ENCODE data around the gene DSP. TPM values are rescaled to one million over a fixed set of nuclear protein-coding genes. Genes with fewer than 3 reads are reported as not detected.

Gene DSP
- total and polyA plus RNA-seq, 10 of the 15 experiments (the other 5 are each of a cell fraction or from before 2014, with no cell fraction given): under 0.01 to 0.36 (median 0.04) TPM; not detected in 4

DNA sequence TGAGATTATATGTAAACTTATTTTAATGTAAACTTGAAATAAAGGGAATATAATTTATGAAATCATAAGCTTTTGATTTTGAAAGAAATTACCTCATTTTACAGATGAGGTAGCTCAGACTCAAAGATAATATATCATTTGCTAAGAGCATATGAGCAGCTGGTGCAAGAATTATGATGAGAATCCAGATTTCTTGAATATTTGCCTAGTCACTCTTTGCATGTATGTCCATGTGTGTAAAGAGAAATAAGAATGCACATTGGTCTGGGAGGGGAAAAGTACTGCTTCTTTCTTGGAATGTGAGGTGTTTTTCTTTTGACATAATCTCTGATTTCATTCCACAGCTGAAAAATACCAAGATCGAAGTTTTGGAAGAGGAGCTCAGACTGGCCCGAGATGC lies 37.5 kb downstream of the DSP start (continued):
- TF ChIP-seq, protein P1, sequence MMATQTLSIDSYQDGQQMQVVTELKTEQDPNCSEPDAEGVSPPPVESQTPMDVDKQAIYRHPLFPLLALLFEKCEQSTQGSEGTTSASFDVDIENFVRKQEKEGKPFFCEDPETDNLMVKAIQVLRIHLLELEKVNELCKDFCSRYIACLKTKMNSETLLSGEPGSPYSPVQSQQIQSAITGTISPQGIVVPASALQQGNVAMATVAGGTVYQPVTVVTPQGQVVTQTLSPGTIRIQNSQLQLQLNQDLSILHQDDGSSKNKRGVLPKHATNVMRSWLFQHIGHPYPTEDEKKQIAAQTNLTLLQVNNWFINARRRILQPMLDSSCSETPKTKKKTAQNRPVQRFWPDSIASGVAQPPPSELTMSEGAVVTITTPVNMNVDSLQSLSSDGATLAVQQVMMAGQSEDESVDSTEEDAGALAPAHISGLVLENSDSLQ (IDR thresholded peaks at IDR 0.05): no peak
- no peak for TF ChIP-seq NR2C1 (IDR thresholded peaks at IDR 0.05)
- TF ChIP-seq HDGF (IDR thresholded peaks at IDR 0.05): no peak
- TF ChIP-seq RBBP5 (conservative IDR thresholded peaks at IDR 0.05): no peak

DNA sequence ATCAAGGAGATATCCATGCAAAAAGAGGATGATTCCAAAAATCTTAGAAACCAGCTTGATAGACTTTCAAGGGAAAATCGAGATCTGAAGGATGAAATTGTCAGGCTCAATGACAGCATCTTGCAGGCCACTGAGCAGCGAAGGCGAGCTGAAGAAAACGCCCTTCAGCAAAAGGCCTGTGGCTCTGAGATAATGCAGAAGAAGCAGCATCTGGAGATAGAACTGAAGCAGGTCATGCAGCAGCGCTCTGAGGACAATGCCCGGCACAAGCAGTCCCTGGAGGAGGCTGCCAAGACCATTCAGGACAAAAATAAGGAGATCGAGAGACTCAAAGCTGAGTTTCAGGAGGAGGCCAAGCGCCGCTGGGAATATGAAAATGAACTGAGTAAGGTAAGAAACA lies 38.4 kb downstream of the DSP start:
- no peak overlapping the region for H3K27ac ChIP-seq (ENCODE audit: control insufficient read depth, insufficient read depth)
- H3K4me3 ChIP-seq: no peak overlapping the region
- H4K20me1 ChIP-seq (ENCODE audit: control insufficient read depth, insufficient read depth): no peaks in the 10 kb centered on the region
- in situ Hi-C loops (cut with MboI): no loop called here
- DNase-seq (ENCODE audit: low read depth, low spot score): no peak
- no peak overlapping the region for H3K9ac ChIP-seq (ENCODE audit: control insufficient read depth, insufficient read depth, low read length)
- no peaks in the 10 kb centered on the region for H3K4me1 ChIP-seq (ENCODE audit: control insufficient read depth, insufficient read depth, low read length)
- no peaks in the 10 kb centered on the region for H3K79me2 ChIP-seq (ENCODE audit: control insufficient read depth, insufficient read depth, low read length)
- intact Hi-C loops (cut with micrococcal nuclease; ENCODE audit: unreplicated experiment): no loop called here
- ATAC-seq: no peak
- H3K27me3 ChIP-seq (replicated peaks in 1 of 2; ENCODE audit: control insufficient read depth in 2 of 2, insufficient read depth in 2 of 2, low read length in 1 of 2): no peaks in the 10 kb centered on the region; a peak in 1 of 4 replicates
- H2AFZ ChIP-seq (ENCODE audit: control insufficient read depth, low read depth, low read length): no peak overlapping the region
- no TSS peak for BruUV-seq (replicated peaks)
- ChIA-PET RAD21 (ENCODE audit: unreplicated experiment) (no interaction called here), POLR2A (interaction anchor here (1.1 kb wide), 1 partner anchor 10 kb away, joined by 3 read pairs; the partner anchor contains the start of gene SNRNP48), CTCF (no interaction called here), SMC1A (ENCODE audit: uncharacterized antibody, unreplicated experiment) (interaction anchor here (0.6 to 1.2 kb wide), 2 partner anchors 16 to 17 kb away, joined by 3 to 4 read pairs; no protein-coding TSS in a partner anchor)
- H3K9me3 ChIP-seq (replicated peaks; ENCODE audit: control insufficient read depth, insufficient read depth, low read length): no peaks in the 10 kb centered on the region
- no peak for FAIRE-seq
- 82% methylated on average over 9 of the region's 9 CpGs for WGBS (ENCODE audit: insufficient coverage, insufficient replicate concordance, low lambda C conversion rate, missing lambda C conversion rate)
- no peaks in the 10 kb centered on the region for H3K36me3 ChIP-seq (ENCODE audit: control insufficient read depth in 2 of 2, insufficient read depth in 2 of 2, low read length in 1 of 2)
- no peak overlapping the region for H3K4me2 ChIP-seq (ENCODE audit: control insufficient read depth, insufficient read depth)
- no peak for TF ChIP-seq SRF (IDR thresholded peaks at IDR 0.05; ENCODE audit: low read depth in 2 of 2, low read length in 2 of 2)
- TF ChIP-seq, protein P2, sequence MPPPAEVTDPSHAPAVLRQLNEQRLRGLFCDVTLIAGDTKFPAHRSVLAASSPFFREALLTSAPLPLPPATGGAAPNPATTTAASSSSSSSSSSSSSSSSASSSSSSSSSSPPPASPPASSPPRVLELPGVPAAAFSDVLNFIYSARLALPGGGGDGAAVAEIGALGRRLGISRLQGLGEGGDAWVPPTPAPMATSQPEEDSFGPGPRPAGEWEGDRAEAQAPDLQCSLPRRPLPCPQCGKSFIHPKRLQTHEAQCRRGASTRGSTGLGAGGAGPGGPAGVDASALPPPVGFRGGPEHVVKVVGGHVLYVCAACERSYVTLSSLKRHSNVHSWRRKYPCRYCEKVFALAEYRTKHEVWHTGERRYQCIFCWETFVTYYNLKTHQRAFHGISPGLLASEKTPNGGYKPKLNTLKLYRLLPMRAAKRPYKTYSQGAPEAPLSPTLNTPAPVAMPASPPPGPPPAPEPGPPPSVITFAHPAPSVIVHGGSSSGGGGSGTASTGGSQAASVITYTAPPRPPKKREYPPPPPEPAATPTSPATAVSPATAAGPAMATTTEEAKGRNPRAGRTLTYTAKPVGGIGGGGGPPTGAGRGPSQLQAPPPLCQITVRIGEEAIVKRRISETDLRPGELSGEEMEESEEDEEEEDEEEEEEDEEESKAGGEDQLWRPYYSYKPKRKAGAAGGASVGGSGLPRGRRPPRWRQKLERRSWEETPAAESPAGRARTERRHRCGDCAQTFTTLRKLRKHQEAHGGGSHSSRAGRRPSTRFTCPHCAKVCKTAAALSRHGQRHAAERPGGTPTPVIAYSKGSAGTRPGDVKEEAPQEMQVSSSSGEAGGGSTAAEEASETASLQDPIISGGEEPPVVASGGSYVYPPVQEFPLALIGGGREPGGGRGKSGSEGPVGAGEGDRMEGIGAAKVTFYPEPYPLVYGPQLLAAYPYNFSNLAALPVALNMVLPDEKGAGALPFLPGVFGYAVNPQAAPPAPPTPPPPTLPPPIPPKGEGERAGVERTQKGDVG (CRISPR knock-in tag; IDR thresholded peaks at IDR 0.05): no peak
- TF ChIP-seq MYB (IDR thresholded peaks at IDR 0.05; ENCODE audit: borderline replicate concordance, low read depth, low read length): no peak
- no peak for TF ChIP-seq FOXK2 (IDR thresholded peaks at IDR 0.05)
- no peak for TF ChIP-seq MXI1 (IDR thresholded peaks at IDR 0.05; ENCODE audit: low read depth, low read length)
- no peak for TF ChIP-seq STAT1 (conservative IDR thresholded peaks at IDR 0.05)
- TF ChIP-seq NFXL1 (IDR thresholded peaks at IDR 0.05; ENCODE audit: borderline replicate concordance): no peak
- TF ChIP-seq ETV6 (conservative IDR thresholded peaks at IDR 0.05 in 1 of 2, IDR thresholded peaks at IDR 0.05 in 1 of 2; ENCODE audit: borderline replicate concordance in 1 of 2, low read depth in 1 of 2): no peak
- TF ChIP-seq SREBF1 (IDR thresholded peaks at IDR 0.05; ENCODE audit: low read length): no peak
- no peak for TF ChIP-seq ZBED1 (IDR thresholded peaks at IDR 0.05; ENCODE audit: borderline replicate concordance)
- no peak for TF ChIP-seq DPF2 (IDR thresholded peaks at IDR 0.05)
- TF ChIP-seq SMAD1 (IDR thresholded peaks at IDR 0.05; ENCODE audit: low read depth, partially characterized antibody): no peak
- no peak for TF ChIP-seq ZNF274 (IDR thresholded peaks at IDR 0.05; ENCODE audit: insufficient read depth, insufficient read length)
- TF ChIP-seq BHLHE40 (IDR thresholded peaks at IDR 0.05; ENCODE audit: borderline replicate concordance in 1 of 2, low read depth in 2 of 2, low read length in 1 of 2): no peak
- TF ChIP-seq SP1 (IDR thresholded peaks at IDR 0.05; ENCODE audit: low read depth, low read length): no peak
- no peak for TF ChIP-seq GABPA (IDR thresholded peaks at IDR 0.05; ENCODE audit: low read depth)
- no peak for TF ChIP-seq HCFC1 (IDR thresholded peaks at IDR 0.05; ENCODE audit: low read length)
- no peak for TF ChIP-seq ESRRA (IDR thresholded peaks at IDR 0.05; ENCODE audit: low read length)
